SK-N-SH (cell line): ENCODE measurements around the gene H6PD. TPM values are rescaled to one million over a fixed set of nuclear protein-coding genes. Genes with fewer than 3 reads are reported as not detected.

Experiments used
- CTCF ChIA-PET: fragments of 300-600, 350-600 bp; formaldehyde crosslinking; extraction: SDS; loops from one replicate; lab custom pipeline; 2021; lab: Yijun Ruan, JAX
- POLR2A ChIA-PET: fragments of 350-600 bp; sonication (Branson Sonifier 250); formaldehyde crosslinking; extraction: SDS; loops from one replicate; lab custom pipeline; 2020; ENCODE audit warnings: antibody characterized with exemption, inconsistent platforms; lab: Yijun Ruan, JAX
- DNase-seq: peaks from one replicate; pipeline ENCODE4 v3.0.0; 2012
- H2AFZ ChIP-seq: fragments of 200-600 bp; sonication (generic); 2 replicates; pipeline ENCODE4 v1.8.1; 2016; ENCODE audit warnings: antibody characterized with exemption, mild to moderate bottlenecking, low read depth
- H3F3A ChIP-seq: fragments of 200-600 bp; sonication (generic); replicated peaks from 2 replicates; pipeline ENCODE3; 2016; ENCODE audit warnings: antibody characterized with exemption, mild to moderate bottlenecking; ENCODE audit not compliant: insufficient read depth
- H3K27ac ChIP-seq, 2 experiments: fragments of 200-500 bp in 1 of 2; fragments of 200-600 bp in 1 of 2; sonication (Bioruptor generic) in 1 of 2; sonication (generic), shearing (Covaris generic) in 1 of 2; 2 replicates each; pipeline versions ENCODE4 v1.5.1 to v1.6.1; 2014 to 2016; ENCODE audit warnings: low read depth in 2 of 2, inconsistent platforms in 1 of 2, low read length in 1 of 2, mild to moderate bottlenecking in 1 of 2, mixed read lengths in 1 of 2
- H3K27me3 ChIP-seq: fragments of 200-600 bp; sonication (generic), shearing (Covaris generic); 2 replicates; pipeline ENCODE4 v1.6.1; 2016; ENCODE audit warnings: mixed run types; ENCODE audit not compliant: insufficient read depth
- H3K36me3 ChIP-seq, 2 experiments: fragments of 200-500 bp in 1 of 2; fragments of 200-600 bp in 1 of 2; sonication (Bioruptor generic) in 1 of 2; sonication (generic) in 1 of 2; replicated peaks in 1 of 2; 2 replicates each; pipeline versions ENCODE3 to v1.5.1; 2014 to 2016; ENCODE audit warnings: low read length in 1 of 2, mild to moderate bottlenecking in 1 of 2; ENCODE audit not compliant: insufficient read depth in 2 of 2, control insufficient read depth in 1 of 2
- H3K4me1 ChIP-seq, 2 experiments: fragments of 200-500 bp in 1 of 2; fragments of 200-600 bp in 1 of 2; sonication (Bioruptor generic) in 1 of 2; sonication (generic), shearing (Covaris generic) in 1 of 2; 2 replicates each; pipeline versions ENCODE4 v1.5.1 to v1.6.1; 2014 to 2016; ENCODE audit warnings: low read depth in 1 of 2, low read length in 1 of 2, mixed run types in 1 of 2; ENCODE audit not compliant: insufficient read depth in 2 of 2, control insufficient read depth in 1 of 2
- H3K4me2 ChIP-seq: fragments of 200-600 bp; sonication (generic), shearing (Covaris generic); 2 replicates; pipeline ENCODE4 v1.6.1; 2017; ENCODE audit warnings: mixed run types
- H3K4me3 ChIP-seq, 2 experiments: fragments of 200-500 bp in 1 of 2; fragments of 200-600 bp in 1 of 2; sonication (Bioruptor generic) in 1 of 2; sonication (generic), shearing (Covaris generic) in 1 of 2; 2 replicates each; pipeline versions ENCODE4 v1.5.1 to v1.8.1; 2014 to 2016; ENCODE audit warnings: low read depth in 2 of 2, inconsistent platforms in 1 of 2, low read length in 1 of 2, mild to moderate bottlenecking in 1 of 2, mixed read lengths in 1 of 2, moderate library complexity in 1 of 2
- H3K79me2 ChIP-seq: fragments of 200-600 bp; sonication (generic); 2 replicates; pipeline ENCODE4 v1.8.1; 2017; ENCODE audit warnings: mild to moderate bottlenecking; ENCODE audit not compliant: insufficient read depth
- H3K9ac ChIP-seq: fragments of 200-600 bp; sonication (generic); 2 replicates; pipeline ENCODE4 v1.6.1; 2017; ENCODE audit warnings: mixed run types
- H3K9me2 ChIP-seq: fragments of 200-600 bp; sonication (generic); 2 replicates; pipeline ENCODE4 v1.6.1; 2017; ENCODE audit warnings: mixed run types
- H3K9me3 ChIP-seq: fragments of 200-600 bp; sonication (generic); 2 replicates; pipeline ENCODE4 v1.6.1; 2017; ENCODE audit warnings: mixed run types, mild to moderate bottlenecking, moderate library complexity
- H4K20me1 ChIP-seq: fragments of 200-600 bp; sonication (generic); 2 replicates; pipeline ENCODE4 v1.6.1; 2017; ENCODE audit warnings: mild to moderate bottlenecking, mixed run types; ENCODE audit not compliant: insufficient read depth
- ELF1 ChIP-seq: IDR thresholded peaks from 2 replicates; pipeline ENCODE4 v1.4.0; 2012
- EP300 ChIP-seq, 2 experiments: IDR thresholded peaks; 2 replicates each; pipeline versions ENCODE4 v1.4.0 to v1.6.1; 2012; ENCODE audit warnings: borderline replicate concordance in 1 of 2, low read depth in 1 of 2, low read length in 1 of 2
- EZH2phosphoT487 ChIP-seq: fragments of 200-600 bp; sonication (generic); IDR thresholded peaks from 2 replicates; pipeline ENCODE4 v1.6.1; 2017; ENCODE audit warnings: low read depth, mixed run types, mild to moderate bottlenecking, antibody characterized with exemption, moderate library complexity, borderline replicate concordance
- FOSL2 ChIP-seq: IDR thresholded peaks from 2 replicates; pipeline ENCODE4 v1.4.0; 2012; ENCODE audit warnings: low read depth, mild to moderate bottlenecking, moderate library complexity, borderline replicate concordance
- FOXM1 ChIP-seq: IDR thresholded peaks from 2 replicates; pipeline ENCODE4 v1.4.0; 2012; ENCODE audit warnings: low read depth, mild to moderate bottlenecking
- IRF3 ChIP-seq: fragments of 150-350 bp; IDR thresholded peaks from 2 replicates; pipeline ENCODE4 v1.6.1; 2016; ENCODE audit warnings: mild to moderate bottlenecking, low read depth, low read length
- NFIC ChIP-seq: IDR thresholded peaks from 2 replicates; pipeline ENCODE4 v1.4.0; 2012; ENCODE audit warnings: borderline replicate concordance
- NRF1 ChIP-seq: IDR thresholded peaks from 2 replicates; pipeline ENCODE4 v1.6.1; 2012; ENCODE audit warnings: low read depth, mild to moderate bottlenecking, low read length
- POLR2AphosphoS5 ChIP-seq: IDR thresholded peaks from 2 replicates; pipeline ENCODE4 v1.6.1; 2012; ENCODE audit warnings: low read depth, low read length
- RXRA ChIP-seq: IDR thresholded peaks from 2 replicates; pipeline ENCODE4 v1.4.0; 2012; ENCODE audit warnings: low read depth, mild to moderate bottlenecking, borderline replicate concordance
- ZBTB33 ChIP-seq: IDR thresholded peaks from 2 replicates; pipeline ENCODE4 v1.4.0; 2012; ENCODE audit warnings: low read depth, borderline replicate concordance
- WGBS: methylation state at CpG from one replicate; pipeline ENCODE4 v1.1.6; 2017; ENCODE audit warnings: low lambda C conversion rate; 5-methylcytosine and 5-hydroxymethylcytosine counted together
- polyA plus RNA-seq, 3 experiments: library from polyadenylated mRNA; depleted of rRNA; stranded (reverse); fragments of >200 nt; gene quantifications; 2 replicates each; pipeline ENCODE4 v1.2.3, GENCODE V29; 2012

H6PD gene
- polyA plus RNA-seq, 1 of the 3 experiments (the other 2 are of a cell fraction): 19.1 TPM

- CTCF ChIA-PET: interaction anchor here (1.4 to 7.9 kb wide), 2 partner anchors 13 to 229 kb away, joined by 4 to 156 read pairs; no protein-coding TSS in a partner anchor
- DNase-seq: no peak
Observed at GRCh38 chr1:9263276-9263855, 28.8 kb downstream of the H6PD start.

More at GRCh38 chr1:9263276-9263855, 28.8 kb downstream of the H6PD start:
- 0 out of 2 replicates have a peak, but pooled peaks cover 8% of the 10 kb centered on the region for H4K20me1 ChIP-seq
- 87% methylated on average over 10 of the region's 26 CpGs for WGBS
- H3K4me2 ChIP-seq: no peak overlapping the region
- H3K27me3 ChIP-seq: no peaks in the 10 kb centered on the region
- H3K27ac ChIP-seq: no peak overlapping the region
- H3F3A ChIP-seq: no peaks in the 10 kb centered on the region
- TF ChIP-seq ELF1 (no peak), NFIC (no peak), RXRA (no peak), IRF3 (no peak), FOSL2 (no peak), EP300 (IDR thresholded peaks at IDR 0.05; ENCODE audit: borderline replicate concordance in 1 of 2, low read depth in 1 of 2, low read length in 1 of 2) (no peak), EZH2phosphoT487 (no peak), NRF1 (no peak), FOXM1 (no peak), ZBTB33 (no peak), POLR2AphosphoS5 (no peak)
- no peaks in the 10 kb centered on the region for H3K9me2 ChIP-seq
- H3K4me3 ChIP-seq: no peak overlapping the region
- no peak overlapping the region for H3K9ac ChIP-seq
- POLR2A ChIA-PET: no interaction called here
- H3K9me3 ChIP-seq: no peaks in the 10 kb centered on the region
- peaks cover 25% of the 10 kb centered on the region for H3K79me2 ChIP-seq
- H3K36me3 ChIP-seq: peaks cover 0 to 28% of the 10 kb centered on the region in 2 experiments
- no peak overlapping the region for H2AFZ ChIP-seq
- no peaks in the 10 kb centered on the region for H3K4me1 ChIP-seq
